Endothelial cell of umbilical vein (primary cell): Measurements from ENCODE around the gene SKOR1. TPM values are rescaled to one million over a fixed set of nuclear protein-coding genes. Genes with fewer than 3 reads are reported as not detected.

Experiments used
- BruUV-seq: library from RNA; stranded (reverse); fragments of 400-500 nt; replicated peaks from 2 replicates; lab custom pipeline; 2021; lab: Mats Ljungman, UMichigan
- CTCF ChIA-PET: fragments of 300-600, 350-600 bp; sonication (Branson Sonifier 250); formaldehyde crosslinking; loops from one replicate; lab custom pipeline; 2021; ENCODE audit warnings: antibody characterized with exemption, inconsistent platforms; lab: Charles Lee
- POLR2A ChIA-PET: fragments of 300-600, 350-600 bp; sonication (Branson Sonifier 250); formaldehyde crosslinking; loops from one replicate; lab custom pipeline; 2021; ENCODE audit warnings: antibody characterized with exemption, inconsistent platforms; lab: Charles Lee
- DNase-seq: peaks from one replicate; pipeline ENCODE4 v3.0.0-alpha.2; 2011; ENCODE audit warnings: low read depth, low spot score
- FAIRE-seq: peaks from 2 replicates; lab custom pipeline; 2011; peaks lifted over from hg19 to GRCh38; lab: Jason Lieb, UNC
- H2AFZ ChIP-seq: 2 replicates; pipeline ENCODE4 v1.6.0; 2012; ENCODE audit warnings: low read depth, low read length, control low read depth, inconsistent platforms
- H3K27ac ChIP-seq: 2 replicates; pipeline ENCODE4 v1.5.1; 2011; ENCODE audit warnings: low read depth, mild to moderate bottlenecking, control low read depth, low read length, moderate library complexity; ENCODE audit not compliant: insufficient read depth
- H3K27me3 ChIP-seq, 2 experiments: 2 replicates each; pipeline versions ENCODE4 v1.6.0 to v1.6.1; 2011; ENCODE audit warnings: low read length in 2 of 2, mixed read lengths in 1 of 2; ENCODE audit not compliant: control insufficient read depth in 2 of 2, insufficient read depth in 2 of 2
- H3K36me3 ChIP-seq, 2 experiments: 2 replicates in 1 of 2; 3 replicates in 1 of 2; pipeline ENCODE4 v1.5.1; 2011; ENCODE audit warnings: low read length in 2 of 2, mild to moderate bottlenecking in 1 of 2, moderate library complexity in 1 of 2; ENCODE audit not compliant: control insufficient read depth in 2 of 2, insufficient read depth in 2 of 2; ENCODE audit errors: extremely low read depth in 1 of 2
- H3K4me1 ChIP-seq: 3 replicates; pipeline ENCODE4 v1.5.1; 2011; ENCODE audit warnings: mild to moderate bottlenecking, low read length; ENCODE audit not compliant: control insufficient read depth, insufficient read depth; ENCODE audit errors: extremely low read depth
- H3K4me2 ChIP-seq: 2 replicates; pipeline ENCODE4 v1.6.1; 2011; ENCODE audit warnings: low read length, control low read depth, mixed read lengths; ENCODE audit not compliant: insufficient read depth
- H3K4me3 ChIP-seq, 3 experiments: fragments of 200-600 bp in 1 of 3; sonication (generic), shearing (Covaris generic) in 1 of 3; replicated peaks in 1 of 3; 2 replicates each; pipeline ENCODE4 v1.5.1; 2011 to 2016; ENCODE audit warnings: control low read depth in 3 of 3, low read length in 3 of 3, mild to moderate bottlenecking in 2 of 3, inconsistent platforms in 1 of 3, low read depth in 1 of 3, moderate library complexity in 1 of 3; ENCODE audit not compliant: insufficient read depth in 1 of 3
- H3K79me2 ChIP-seq: 2 replicates; pipeline ENCODE4 v1.6.0; 2012; ENCODE audit warnings: low read length, inconsistent platforms; ENCODE audit not compliant: control insufficient read depth, insufficient read depth
- H3K9ac ChIP-seq: replicated peaks from 2 replicates; pipeline ENCODE3; 2011; ENCODE audit warnings: low read length, control low read depth; ENCODE audit not compliant: insufficient read depth; ENCODE audit errors: extremely low read depth
- H3K9me1 ChIP-seq: replicated peaks from 3 replicates; pipeline ENCODE4 v1.6.0; 2011; ENCODE audit warnings: mild to moderate bottlenecking, low read length; ENCODE audit not compliant: control insufficient read depth, insufficient read depth; ENCODE audit errors: extremely low read depth
- H3K9me3 ChIP-seq: replicated peaks from 2 replicates; pipeline ENCODE4 v1.5.1; 2012; ENCODE audit warnings: low read length, inconsistent platforms; ENCODE audit not compliant: control insufficient read depth, insufficient read depth
- H4K20me1 ChIP-seq: replicated peaks from 2 replicates; pipeline ENCODE3; 2011; ENCODE audit warnings: mild to moderate bottlenecking, low read length; ENCODE audit not compliant: control insufficient read depth, insufficient read depth; ENCODE audit errors: extremely low read depth
- EZH2 ChIP-seq: IDR thresholded peaks from 2 replicates; pipeline ENCODE4 v1.6.1; 2012; ENCODE audit warnings: borderline replicate concordance, low read depth, mild to moderate bottlenecking, moderate library complexity, low read length, inconsistent platforms; ENCODE audit not compliant: severe bottlenecking
- FOS ChIP-seq: IDR thresholded peaks from 2 replicates; pipeline ENCODE4 v1.6.1; 2011; ENCODE audit warnings: mild to moderate bottlenecking, low read length, moderate library complexity, borderline replicate concordance; ENCODE audit not compliant: insufficient read depth
- GATA2 ChIP-seq: IDR thresholded peaks from 2 replicates; pipeline ENCODE4 v1.7.0; 2011; ENCODE audit warnings: low read depth, mild to moderate bottlenecking, moderate library complexity, mixed read lengths, low read length; ENCODE audit not compliant: insufficient read length, insufficient read depth
- JUN ChIP-seq: IDR thresholded peaks from 2 replicates; pipeline ENCODE4 v1.6.1; 2011; ENCODE audit warnings: borderline replicate concordance, low read depth; ENCODE audit not compliant: insufficient read length, insufficient read depth
- MYC ChIP-seq: IDR thresholded peaks from one replicate; pipeline ENCODE4 v1.6.1; 2011; ENCODE audit warnings: mild to moderate bottlenecking, low read depth, low read length
- POLR2A ChIP-seq: IDR thresholded peaks from 2 replicates; pipeline ENCODE4 v1.6.1; 2012; ENCODE audit warnings: low read depth, mild to moderate bottlenecking, control low read depth, low read length
- POLR2AphosphoS5 ChIP-seq: IDR thresholded peaks from 2 replicates; pipeline ENCODE4 v1.6.1; 2012; ENCODE audit warnings: low read depth, mild to moderate bottlenecking, control low read depth, low read length, moderate library complexity; ENCODE audit not compliant: insufficient read depth
- dilution Hi-C: fragments of 300-500 bp; cut with MboI; formaldehyde crosslinking; loops from one replicate; pipeline ENCODE4 v1.15.0; 2019; ENCODE audit warnings: low sequenced_read_pairs; ENCODE audit not compliant: extremely low pct_ligation_motif_present
- intact Hi-C: fragments of 100-400 bp; cut with micrococcal nuclease; formaldehyde crosslinking; loops from one replicate; pipeline ENCODE4 v1.10.0; 2022
- polyA plus RNA-seq, 4 experiments: library from polyadenylated mRNA; depleted of rRNA in 3 of 4; stranded (reverse) in 3 of 4; unstranded in 1 of 4; fragments of >200 nt; gene quantifications; 2 replicates each; pipeline versions ENCODE4 v1.2.1 to v1.2.3, GENCODE V29; 2011 to 2012; ENCODE audit warnings: missing spikeins in 1 of 4
- total RNA-seq: library from RNA; stranded (reverse); gene quantifications from 2 replicates; pipeline ENCODE4 v1.2.3, GENCODE V29; 2021
- TF ChIP-seq, protein P1 (sequence below), 2 donors: IDR thresholded peaks; 1 replicate in 1 of 2; 2 replicates in 1 of 2; pipeline ENCODE4 v1.5.1; 2011; ENCODE audit warnings: low read length in 2 of 2, mild to moderate bottlenecking in 2 of 2, moderate library complexity in 2 of 2, control low read depth in 1 of 2, inconsistent platforms in 1 of 2, low read depth in 1 of 2; ENCODE audit not compliant: insufficient read depth in 1 of 2; ENCODE audit errors: extremely low read depth in 1 of 2
- TF ChIP-seq, protein P2 (sequence below): IDR thresholded peaks from 2 replicates; pipeline ENCODE4 v1.6.1; 2011; ENCODE audit not compliant: insufficient read depth, insufficient read length

SKOR1 gene
- total and polyA plus RNA-seq, 2 donors (not counting 3 experiments of a cell fraction or from before 2014, with no cell fraction given) = 0.06 to 0.15 TPM

DNA sequence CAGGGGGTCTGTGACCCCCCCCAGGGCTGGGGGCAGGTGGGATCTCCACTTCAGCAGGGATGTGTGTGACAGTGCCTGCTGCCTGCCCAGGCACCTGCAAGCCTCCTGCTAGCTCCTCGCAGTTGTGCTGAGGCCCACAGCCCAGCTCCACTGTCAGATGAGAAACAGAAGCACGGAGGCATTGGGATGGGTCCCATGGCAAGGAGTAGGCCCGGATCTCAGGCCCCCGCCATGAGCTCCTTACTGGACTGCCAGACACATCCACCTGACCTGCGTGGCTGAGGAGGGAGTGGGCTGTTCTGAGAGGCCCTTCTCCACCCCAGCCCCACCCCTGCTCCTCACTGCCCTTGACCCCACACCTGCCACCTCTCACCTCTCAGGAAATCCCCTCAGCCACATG, 18.2 kb upstream of the SKOR1 start:
- no peaks in the 10 kb centered on the region for H3K4me1 ChIP-seq
- no peaks in the 10 kb centered on the region for H3K79me2 ChIP-seq
- FAIRE-seq (no peak), DNase-seq (no peak)
- no peaks in the 10 kb centered on the region for H3K27me3 ChIP-seq
- dilution Hi-C loops (no loop called here), intact Hi-C loops (no loop called here)
- no peaks in the 10 kb centered on the region for H3K9me1 ChIP-seq
- no peak for TF ChIP-seq MYC
- TF ChIP-seq, protein P1, sequence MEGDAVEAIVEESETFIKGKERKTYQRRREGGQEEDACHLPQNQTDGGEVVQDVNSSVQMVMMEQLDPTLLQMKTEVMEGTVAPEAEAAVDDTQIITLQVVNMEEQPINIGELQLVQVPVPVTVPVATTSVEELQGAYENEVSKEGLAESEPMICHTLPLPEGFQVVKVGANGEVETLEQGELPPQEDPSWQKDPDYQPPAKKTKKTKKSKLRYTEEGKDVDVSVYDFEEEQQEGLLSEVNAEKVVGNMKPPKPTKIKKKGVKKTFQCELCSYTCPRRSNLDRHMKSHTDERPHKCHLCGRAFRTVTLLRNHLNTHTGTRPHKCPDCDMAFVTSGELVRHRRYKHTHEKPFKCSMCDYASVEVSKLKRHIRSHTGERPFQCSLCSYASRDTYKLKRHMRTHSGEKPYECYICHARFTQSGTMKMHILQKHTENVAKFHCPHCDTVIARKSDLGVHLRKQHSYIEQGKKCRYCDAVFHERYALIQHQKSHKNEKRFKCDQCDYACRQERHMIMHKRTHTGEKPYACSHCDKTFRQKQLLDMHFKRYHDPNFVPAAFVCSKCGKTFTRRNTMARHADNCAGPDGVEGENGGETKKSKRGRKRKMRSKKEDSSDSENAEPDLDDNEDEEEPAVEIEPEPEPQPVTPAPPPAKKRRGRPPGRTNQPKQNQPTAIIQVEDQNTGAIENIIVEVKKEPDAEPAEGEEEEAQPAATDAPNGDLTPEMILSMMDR (IDR thresholded peaks at IDR 0.05; ENCODE audit: extremely low read depth in 1 of 2, insufficient read depth in 1 of 2, low read depth in 1 of 2, low read length in 2 of 2) = no peak
- no peak for TF ChIP-seq FOS
- no peak for TF ChIP-seq EZH2
- no peak for TF ChIP-seq JUN
- TF ChIP-seq POLR2AphosphoS5 = no peak
- no peak for TF ChIP-seq POLR2A
- TF ChIP-seq, protein P2, sequence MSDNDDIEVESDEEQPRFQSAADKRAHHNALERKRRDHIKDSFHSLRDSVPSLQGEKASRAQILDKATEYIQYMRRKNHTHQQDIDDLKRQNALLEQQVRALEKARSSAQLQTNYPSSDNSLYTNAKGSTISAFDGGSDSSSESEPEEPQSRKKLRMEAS = no peak
- TF ChIP-seq GATA2 = no peak
- no peak overlapping the region for H3K4me3 ChIP-seq
- no peak overlapping the region for H3K9ac ChIP-seq
- H2AFZ ChIP-seq = no peak overlapping the region
- no peak overlapping the region for H3K27ac ChIP-seq
- no TSS peak for BruUV-seq
- no peaks in the 10 kb centered on the region for H3K36me3 ChIP-seq
- ChIA-PET POLR2A (no interaction called here), CTCF (no interaction called here)
- H4K20me1 ChIP-seq = no peaks in the 10 kb centered on the region
- H3K4me2 ChIP-seq = no peak overlapping the region
- no peaks in the 10 kb centered on the region for H3K9me3 ChIP-seq
